GM12873 (cell line): Measurements from ENCODE around the gene FNIP2.

Source experiments
- TF ChIP-seq, protein P1 (sequence below): IDR thresholded peaks from 2 replicates; pipeline ENCODE4 v1.5.1; 2012; ENCODE audit warnings: low read depth, mild to moderate bottlenecking, moderate library complexity, low read length, control low read depth; ENCODE audit not compliant: insufficient read depth; ENCODE audit errors: missing control alignments

FNIP2 gene

DNA sequence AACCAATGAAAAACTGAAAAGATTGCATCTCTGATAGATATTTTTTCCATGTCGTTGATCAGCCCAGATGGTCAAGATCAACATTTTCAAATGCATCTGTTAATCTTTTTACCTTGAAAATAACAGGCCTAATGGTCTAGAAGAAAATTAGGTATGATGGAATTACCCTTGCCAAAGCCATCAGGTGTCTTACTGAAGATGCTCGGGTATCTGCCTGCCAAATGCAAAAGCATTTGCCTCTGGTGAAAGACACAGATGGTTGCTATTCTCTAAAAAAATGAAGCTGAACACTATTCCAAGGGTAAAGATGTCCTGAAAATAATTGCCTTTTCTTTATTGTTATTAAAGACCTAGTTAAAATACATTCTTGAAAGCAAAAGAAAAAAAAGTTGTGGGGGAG is 126.0 kb downstream of the FNIP2 start:
- TF ChIP-seq, protein P1, sequence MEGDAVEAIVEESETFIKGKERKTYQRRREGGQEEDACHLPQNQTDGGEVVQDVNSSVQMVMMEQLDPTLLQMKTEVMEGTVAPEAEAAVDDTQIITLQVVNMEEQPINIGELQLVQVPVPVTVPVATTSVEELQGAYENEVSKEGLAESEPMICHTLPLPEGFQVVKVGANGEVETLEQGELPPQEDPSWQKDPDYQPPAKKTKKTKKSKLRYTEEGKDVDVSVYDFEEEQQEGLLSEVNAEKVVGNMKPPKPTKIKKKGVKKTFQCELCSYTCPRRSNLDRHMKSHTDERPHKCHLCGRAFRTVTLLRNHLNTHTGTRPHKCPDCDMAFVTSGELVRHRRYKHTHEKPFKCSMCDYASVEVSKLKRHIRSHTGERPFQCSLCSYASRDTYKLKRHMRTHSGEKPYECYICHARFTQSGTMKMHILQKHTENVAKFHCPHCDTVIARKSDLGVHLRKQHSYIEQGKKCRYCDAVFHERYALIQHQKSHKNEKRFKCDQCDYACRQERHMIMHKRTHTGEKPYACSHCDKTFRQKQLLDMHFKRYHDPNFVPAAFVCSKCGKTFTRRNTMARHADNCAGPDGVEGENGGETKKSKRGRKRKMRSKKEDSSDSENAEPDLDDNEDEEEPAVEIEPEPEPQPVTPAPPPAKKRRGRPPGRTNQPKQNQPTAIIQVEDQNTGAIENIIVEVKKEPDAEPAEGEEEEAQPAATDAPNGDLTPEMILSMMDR = no peak

DNA sequence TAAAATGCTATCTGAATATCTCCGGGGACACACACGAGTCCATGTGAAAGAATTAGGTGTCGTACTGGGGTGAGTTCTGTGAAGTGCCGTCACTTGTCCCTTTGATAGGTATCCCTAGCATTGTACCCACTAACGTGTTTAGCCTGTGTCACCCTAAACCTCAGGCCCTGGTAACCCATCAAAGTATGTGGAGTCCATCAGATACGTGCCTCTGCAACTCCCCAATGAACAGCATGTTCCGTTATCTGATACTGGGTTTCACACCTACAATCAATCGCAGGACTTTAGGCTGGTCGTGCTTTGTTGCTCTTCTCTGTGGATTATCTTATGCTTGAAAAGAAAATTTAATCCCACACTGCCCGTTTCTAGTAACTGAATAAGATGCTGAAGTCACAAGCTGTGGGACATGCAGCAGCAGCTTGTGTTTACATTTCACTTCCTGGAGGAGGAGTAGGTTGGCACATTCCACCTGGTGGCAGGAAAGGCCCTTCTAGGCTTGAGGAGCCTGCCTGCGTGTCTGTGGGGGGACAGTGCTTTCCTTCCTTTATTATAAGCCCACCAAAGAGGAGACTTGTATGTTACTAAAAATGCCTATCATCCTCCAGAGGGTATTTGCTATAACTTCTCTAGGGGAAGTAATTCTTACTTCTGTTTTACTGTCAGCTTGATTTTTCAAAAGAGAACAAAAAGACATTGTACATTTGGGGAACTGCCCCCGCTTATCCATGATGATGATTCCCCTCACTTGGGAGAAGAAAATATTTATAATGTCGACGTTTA is 127.2 kb downstream of the FNIP2 start:
- TF ChIP-seq, protein P1 = peak; percentile 7

DNA sequence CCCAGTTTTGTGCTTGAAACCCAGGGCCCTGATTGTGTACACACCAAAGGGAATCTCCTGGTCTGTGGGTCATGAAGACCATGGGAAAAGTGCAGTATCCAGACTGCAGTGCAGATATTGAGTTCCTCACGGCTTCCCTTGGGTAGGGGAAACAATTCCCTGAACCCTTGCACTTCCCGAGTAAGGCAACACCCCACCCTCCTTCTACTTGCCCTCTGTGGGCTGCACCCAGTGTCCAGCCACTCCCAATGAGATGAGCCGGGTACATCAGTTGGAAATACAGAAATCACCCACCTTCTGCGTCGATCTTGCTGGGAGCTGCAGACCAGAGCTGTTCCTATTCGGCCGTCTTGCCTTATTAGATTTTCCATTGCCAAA is 134.2 kb downstream of the FNIP2 start:
- TF ChIP-seq, protein P1 = no peak

DNA sequence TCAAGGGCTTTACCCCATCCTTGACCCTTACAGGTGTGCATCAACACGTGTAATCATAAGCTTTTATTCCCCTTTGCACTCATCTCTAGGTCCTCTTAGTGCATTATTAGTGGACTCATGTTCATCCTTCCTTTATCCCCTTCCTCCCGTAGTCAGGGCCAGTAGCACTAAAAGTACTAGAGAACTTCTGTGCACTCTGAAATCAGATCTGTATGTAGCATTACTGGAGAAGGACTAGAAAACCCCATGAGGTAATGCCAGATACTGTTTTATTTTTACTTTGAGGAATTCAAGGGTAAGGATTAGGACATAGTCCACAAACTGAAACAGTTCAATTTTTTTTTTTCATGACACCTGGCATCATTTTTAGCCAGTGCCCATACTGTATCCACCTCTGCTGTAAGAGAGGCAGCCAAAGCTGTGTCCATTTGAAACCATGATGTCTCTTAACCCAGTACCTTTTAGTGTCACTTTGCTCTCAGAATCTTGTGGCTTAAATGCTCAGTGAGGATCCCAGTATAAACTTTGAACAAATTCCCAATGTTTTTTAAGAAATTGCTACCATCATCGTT is 134.7 kb downstream of the FNIP2 start:
- TF ChIP-seq, protein P1 = no peak

DNA sequence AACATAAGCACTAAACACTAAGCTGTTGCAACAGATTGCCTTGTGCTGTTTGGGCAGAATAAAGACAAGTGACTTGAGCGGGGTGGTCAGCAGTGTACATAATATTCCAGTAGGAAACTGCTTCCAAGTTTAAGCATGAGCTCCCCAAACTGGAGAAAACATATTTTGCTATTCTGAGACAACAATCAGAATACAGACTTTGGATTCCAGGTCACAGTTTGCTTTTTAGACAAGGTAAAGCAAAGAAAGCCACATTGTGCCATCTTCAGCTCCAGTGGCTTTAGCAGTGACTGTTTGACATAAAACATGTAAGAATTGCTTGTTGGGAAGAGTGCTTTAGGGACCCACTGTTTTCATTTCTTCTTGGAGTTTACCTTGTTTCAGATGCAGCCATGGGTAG is 136.0 kb downstream of the FNIP2 start:
- TF ChIP-seq, protein P1 = no peak

DNA sequence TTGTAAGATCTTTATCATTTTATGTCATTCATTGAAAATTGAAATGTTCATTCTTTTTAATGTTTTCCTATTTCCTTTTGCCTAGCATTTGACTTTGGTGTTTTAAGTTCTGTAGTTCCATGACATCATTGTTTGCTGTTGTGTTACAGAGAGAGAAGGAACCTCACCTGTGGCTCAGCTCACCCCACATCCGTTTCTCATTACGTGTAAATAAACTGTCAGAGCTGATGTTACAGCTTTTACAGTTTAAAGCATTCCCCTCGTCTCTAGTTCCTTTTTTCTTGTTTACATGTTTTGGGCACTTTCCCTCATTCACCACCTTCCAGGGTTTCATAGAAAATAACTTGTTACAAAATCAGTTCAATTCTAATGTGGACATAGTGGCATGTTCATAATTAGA is 137.2 kb downstream of the FNIP2 start:
- TF ChIP-seq, protein P1 = no peak

DNA sequence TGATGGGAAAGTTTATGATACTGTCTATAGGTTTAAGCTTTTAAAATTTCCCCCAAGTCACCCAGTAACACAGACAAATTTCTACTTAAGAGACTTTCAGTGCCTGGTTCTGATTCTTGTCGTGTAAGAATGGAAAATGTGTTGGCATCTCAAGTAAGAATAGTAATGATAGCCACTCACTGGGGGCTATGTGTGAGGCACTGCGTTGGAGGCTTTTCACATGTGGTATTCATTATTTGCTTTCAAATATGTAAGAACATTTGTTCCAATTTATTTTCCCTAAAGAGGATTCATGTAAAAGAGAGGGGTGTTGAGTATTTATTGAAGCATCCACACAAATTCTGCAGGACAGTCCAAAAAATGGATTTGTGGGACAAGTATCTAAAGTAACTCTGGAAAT is 143.6 kb downstream of the FNIP2 start:
- TF ChIP-seq, protein P1 = no peak
